Muscle layer of duodenum (tissue), 2 donors: ENCODE data around the gene CLIC4.

Experiments
- H3K27ac ChIP-seq: one replicate; pipeline ENCODE4 v1.7.0; 2013; ENCODE audit warnings: mild to moderate bottlenecking, low read length
- H3K27me3 ChIP-seq: one replicate; pipeline ENCODE4 v1.7.0; 2013; ENCODE audit warnings: low read depth, mild to moderate bottlenecking, control low read depth, low read length
- H3K36me3 ChIP-seq, 2 donors: one replicate each; pipeline ENCODE4 v1.7.0; 2013; ENCODE audit warnings: low read length in 2 of 2, control low read depth in 1 of 2, mild to moderate bottlenecking in 1 of 2; ENCODE audit not compliant: insufficient read depth in 2 of 2, control insufficient read depth in 1 of 2
- H3K4me1 ChIP-seq, 2 donors: one replicate each; pipeline ENCODE4 v1.7.0; 2013; ENCODE audit warnings: low read length in 2 of 2, mild to moderate bottlenecking in 2 of 2, control low read depth in 1 of 2, moderate library complexity in 1 of 2; ENCODE audit not compliant: insufficient read depth in 2 of 2, control insufficient read depth in 1 of 2
- H3K4me3 ChIP-seq, 2 donors: one replicate each; pipeline ENCODE4 v1.7.0; 2013; ENCODE audit warnings: low read length in 2 of 2, low read depth in 1 of 2, mild to moderate bottlenecking in 1 of 2
- H3K9me3 ChIP-seq, 2 donors: one replicate each; pipeline ENCODE4 v1.7.0; 2013; ENCODE audit warnings: low read length in 2 of 2, control low read depth in 1 of 2, mild to moderate bottlenecking in 1 of 2; ENCODE audit not compliant: control insufficient read depth in 1 of 2
- donor health status: healthy.

CLIC4 gene

GRCh38 chr1:24874611-24875234, 129.5 kb downstream of the CLIC4 start:
- Histone ChIP-seq H3K9me3 (no peaks in the 10 kb centered on the region), H3K36me3 (no peaks in the 10 kb centered on the region), H3K27me3 (no peaks in the 10 kb centered on the region), H3K27ac (no peak overlapping the region), H3K4me1 (no peaks in the 10 kb centered on the region), H3K4me3 (no peak overlapping the region)

DNA sequence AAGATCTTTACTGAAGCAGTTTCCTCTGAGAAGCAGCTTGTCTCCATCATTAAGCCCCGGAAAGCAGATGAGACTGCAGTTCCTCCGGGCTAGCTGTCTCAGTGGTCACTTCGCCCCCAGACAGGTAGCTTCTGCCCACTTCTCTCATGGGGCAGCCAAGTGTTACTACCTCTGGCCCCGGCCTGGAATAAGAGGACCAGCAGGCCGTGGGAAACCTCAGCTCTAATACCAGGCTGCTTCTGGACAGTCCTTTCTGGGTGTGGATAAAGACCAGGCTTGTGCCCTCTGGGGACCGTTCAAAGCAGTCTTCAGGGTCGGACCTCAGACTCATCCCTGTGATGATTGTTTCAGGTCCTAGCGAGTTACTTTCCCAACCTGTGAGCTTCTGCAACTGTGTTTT, 130.0 kb downstream of the CLIC4 start:
- Histone ChIP-seq H3K36me3 (no peaks in the 10 kb centered on the region), H3K27ac (no peak overlapping the region), H3K4me1 (no peaks in the 10 kb centered on the region), H3K9me3 (no peaks in the 10 kb centered on the region), H3K4me3 (no peak overlapping the region), H3K27me3 (no peaks in the 10 kb centered on the region)

DNA sequence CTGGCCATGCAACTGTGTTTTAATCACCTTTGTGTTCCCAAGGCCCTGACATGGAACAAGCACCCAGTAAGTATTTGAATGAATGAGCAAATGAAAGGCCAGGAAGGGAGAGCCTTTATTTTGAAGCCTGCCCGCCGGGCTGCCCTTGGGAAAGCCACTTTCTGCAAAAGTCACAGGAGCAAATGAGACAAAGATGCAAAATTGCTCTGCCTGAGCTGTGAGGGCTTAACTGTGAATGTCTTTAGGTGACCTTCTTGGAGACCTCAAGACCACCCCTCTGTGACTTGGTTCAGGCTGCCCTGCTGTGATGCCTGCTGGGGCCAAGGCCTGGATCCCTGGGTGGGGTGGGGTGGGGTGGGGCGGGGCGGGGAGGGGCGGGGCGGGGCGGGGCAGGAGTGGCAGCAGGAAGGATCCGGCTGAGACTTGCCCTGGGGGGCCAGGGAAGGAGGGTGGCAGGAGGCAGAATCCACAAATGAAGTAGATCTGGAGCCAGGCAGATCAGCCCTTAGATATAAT, 130.8 kb downstream of the CLIC4 start:
- no peak overlapping the region for H3K27ac ChIP-seq
- H3K36me3 ChIP-seq: no peaks in the 10 kb centered on the region
- H3K9me3 ChIP-seq: no peaks in the 10 kb centered on the region
- no peak overlapping the region for H3K4me3 ChIP-seq
- no peaks in the 10 kb centered on the region for H3K4me1 ChIP-seq
- H3K27me3 ChIP-seq: no peaks in the 10 kb centered on the region

DNA sequence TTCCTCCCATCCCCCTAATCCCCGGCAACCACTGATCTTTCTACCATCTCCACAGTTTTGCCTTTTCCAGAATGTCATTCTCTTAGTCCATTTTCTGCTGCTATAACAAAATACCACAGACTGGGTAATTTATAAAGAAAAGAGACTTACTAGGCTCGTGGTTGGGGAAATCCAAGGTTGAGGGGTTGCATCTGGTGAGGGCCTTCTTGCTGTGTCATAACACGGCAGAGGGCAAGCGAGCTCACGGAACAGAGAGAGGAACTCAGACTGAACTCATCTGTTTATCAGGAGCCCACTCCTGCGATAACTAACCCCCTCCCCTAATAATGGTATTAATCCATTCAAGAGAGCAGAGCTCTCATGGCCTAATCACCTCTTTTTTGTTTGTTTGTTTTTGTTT, 132.8 kb downstream of the CLIC4 start:
- Histone ChIP-seq H3K4me3 (no peak overlapping the region), H3K4me1 (no peaks in the 10 kb centered on the region), H3K27me3 (no peaks in the 10 kb centered on the region)

DNA sequence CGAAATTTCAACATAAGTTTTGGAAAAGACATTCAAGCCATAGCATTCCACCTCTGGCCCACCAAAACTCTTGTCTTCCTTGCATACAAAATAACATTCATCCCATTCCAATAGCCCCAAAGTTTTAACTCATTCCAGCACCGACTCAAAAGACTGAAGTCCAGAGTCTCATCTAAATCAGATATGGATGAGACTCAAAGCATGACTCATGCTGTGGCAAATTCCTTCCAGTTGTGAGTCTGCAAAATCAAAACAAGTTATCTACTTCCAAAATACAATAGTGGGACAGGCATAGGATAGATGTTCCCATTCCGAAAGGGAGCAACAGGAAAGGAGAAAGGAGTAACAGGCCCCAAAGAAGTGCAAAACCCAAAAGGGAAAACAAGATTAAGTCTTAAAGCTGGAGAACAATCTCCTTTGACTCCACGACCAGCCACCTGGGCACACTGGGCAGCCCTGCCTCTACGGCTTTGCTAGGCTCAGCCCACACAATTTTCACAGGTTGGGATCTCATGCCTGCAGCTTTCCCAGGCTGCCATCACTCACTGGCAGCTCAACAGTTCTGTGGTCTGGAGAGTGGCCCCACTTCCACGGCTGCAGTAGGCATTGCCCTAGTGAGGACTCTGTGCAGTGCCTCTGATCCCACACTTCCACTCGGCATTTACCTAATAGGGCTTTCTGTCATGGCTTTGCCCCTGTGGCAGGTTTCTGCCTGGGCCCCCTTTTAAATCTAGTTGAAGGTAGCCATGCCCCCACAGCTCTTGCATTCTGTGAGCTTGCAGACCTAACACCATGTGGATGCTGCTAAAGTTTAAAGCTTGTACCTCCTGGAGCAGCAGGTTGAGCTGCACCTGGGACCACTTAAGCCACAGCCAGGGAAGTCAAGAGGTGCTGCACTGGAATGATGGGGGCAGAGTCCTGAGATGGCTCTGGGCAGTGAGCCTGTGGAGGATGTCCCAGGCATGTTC, 133.8 kb downstream of the CLIC4 start:
- Histone ChIP-seq H3K36me3 (no peaks in the 10 kb centered on the region), H3K27me3 (no peaks in the 10 kb centered on the region), H3K4me1 (no peaks in the 10 kb centered on the region), H3K9me3 (peaks cover 0 to 6% of the 10 kb centered on the region in 2 donors), H3K4me3 (no peak overlapping the region), H3K27ac (no peak overlapping the region)

More for the DNA sequence above, 132.8 kb downstream of the CLIC4 start:
- Histone ChIP-seq H3K36me3 (no peaks in the 10 kb centered on the region), H3K9me3 (peaks cover 0 to 6% of the 10 kb centered on the region in 2 donors), H3K27ac (no peak overlapping the region)

GRCh38 chr1:24881034-24881433, 135.8 kb downstream of the CLIC4 start:
- Histone ChIP-seq H3K9me3 (peaks cover 0 to 6% of the 10 kb centered on the region in 2 donors), H3K27me3 (no peaks in the 10 kb centered on the region), H3K4me3 (no peak overlapping the region), H3K36me3 (no peaks in the 10 kb centered on the region), H3K4me1 (no peaks in the 10 kb centered on the region), H3K27ac (no peak overlapping the region)

DNA sequence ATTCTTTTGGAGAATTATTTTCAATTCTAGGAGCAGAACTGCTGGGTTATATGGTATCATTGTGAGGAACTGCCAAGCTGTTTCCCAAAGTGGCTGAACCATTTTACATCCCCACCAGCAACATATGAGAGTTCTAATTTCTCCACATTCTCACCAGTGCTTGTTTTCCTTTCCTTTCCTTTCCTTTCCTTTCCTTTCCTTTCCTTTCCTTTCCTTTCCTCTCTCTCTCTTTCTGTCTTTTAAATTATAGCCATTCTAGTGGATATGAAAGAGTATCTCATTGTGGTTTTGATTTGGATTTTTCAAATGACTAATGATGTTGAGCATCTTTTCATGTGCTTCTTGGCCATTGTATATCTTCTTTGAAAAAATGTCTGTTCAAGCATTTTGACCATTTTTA, 139.5 kb downstream of the CLIC4 start:
- no peaks in the 10 kb centered on the region for H3K4me1 ChIP-seq

DNA sequence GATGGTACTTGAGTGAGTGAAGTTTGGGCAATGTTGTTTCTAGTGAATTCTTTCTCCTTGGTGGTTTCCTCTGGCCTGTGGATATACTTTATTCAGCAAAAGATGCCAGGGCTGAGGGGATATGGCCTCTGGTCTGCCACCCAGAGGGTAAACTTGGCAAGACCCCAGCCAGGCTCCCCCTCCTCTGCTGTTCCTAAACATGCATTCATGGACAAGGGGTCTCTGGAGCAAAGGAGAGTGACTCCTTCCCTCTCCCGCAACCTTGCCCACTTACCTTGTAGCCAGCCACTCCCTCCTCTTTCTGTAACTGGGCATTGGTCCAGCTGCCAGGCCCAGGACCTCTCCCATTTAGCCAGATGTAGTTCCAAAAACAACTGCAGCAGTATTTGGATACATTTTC, 141.0 kb downstream of the CLIC4 start:
- H3K27ac ChIP-seq: no peak overlapping the region
- H3K4me1 ChIP-seq: no peaks in the 10 kb centered on the region
- H3K27me3 ChIP-seq: no peaks in the 10 kb centered on the region
- H3K4me3 ChIP-seq: no peak overlapping the region
- H3K36me3 ChIP-seq: no peaks in the 10 kb centered on the region
- H3K9me3 ChIP-seq: peaks cover 0 to 10% of the 10 kb centered on the region in 2 donors

More for the DNA sequence above, 139.5 kb downstream of the CLIC4 start:
- Histone ChIP-seq H3K9me3 (peaks cover 0 to 10% of the 10 kb centered on the region in 2 donors), H3K36me3 (no peaks in the 10 kb centered on the region), H3K27me3 (no peaks in the 10 kb centered on the region), H3K4me3 (no peak overlapping the region), H3K27ac (no peak overlapping the region)

- no peak overlapping the region for H3K27ac ChIP-seq
- H3K4me3 ChIP-seq: no peak overlapping the region
- H3K27me3 ChIP-seq: no peaks in the 10 kb centered on the region
- H3K36me3 ChIP-seq: no peaks in the 10 kb centered on the region
- no peaks in the 10 kb centered on the region for H3K4me1 ChIP-seq
- peaks cover 0 to 8% of the 10 kb centered on the region in 2 donors for H3K9me3 ChIP-seq
Observed at GRCh38 chr1:24888061-24888970, 143.1 kb downstream of the CLIC4 start.

- Histone ChIP-seq H3K27ac (no peak overlapping the region), H3K36me3 (no peaks in the 10 kb centered on the region), H3K27me3 (no peaks in the 10 kb centered on the region), H3K4me1 (no peaks in the 10 kb centered on the region), H3K9me3 (peaks cover 0 to 8% of the 10 kb centered on the region in 2 donors), H3K4me3 (no peak overlapping the region)
Observed at GRCh38 chr1:24888971-24889676, 143.9 kb downstream of the CLIC4 start.
